ENCODE data around the gene GLCE. TPM values are rescaled to one million over a fixed set of nuclear protein-coding genes. Genes with fewer than 3 reads are reported as not detected.

Gene GLCE
- total and polyA plus RNA-seq, 10 of the 15 experiments (the other 5 are each of a cell fraction or from before 2014, with no cell fraction given) = 2.1 to 11.9 (median 2.9) TPM

DNA sequence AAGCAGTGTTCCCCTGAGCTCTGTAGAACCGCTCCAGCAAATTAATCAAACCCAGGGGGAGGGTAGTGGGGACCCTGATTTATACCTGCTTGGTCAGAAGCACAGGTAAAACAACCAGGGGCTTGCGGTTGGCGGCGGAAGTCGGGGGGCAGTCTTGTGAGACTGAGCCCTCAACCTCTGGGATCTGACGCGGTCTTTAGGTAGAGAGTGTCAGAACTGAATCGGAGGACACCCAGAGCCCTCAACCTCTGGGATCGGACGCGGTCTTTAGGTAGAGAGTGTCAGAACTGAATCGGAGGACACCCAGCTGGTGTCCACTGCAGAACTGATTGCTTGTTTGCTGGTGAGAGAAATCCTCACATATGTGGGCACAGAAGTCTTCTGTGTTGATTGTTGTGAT is 125.4 kb downstream of the GLCE start:
- no peak for FAIRE-seq
- no peak overlapping the region for H3K4me2 ChIP-seq (ENCODE audit: control insufficient read depth, insufficient read depth)
- no peak overlapping the region for H3K9ac ChIP-seq (ENCODE audit: control insufficient read depth, insufficient read depth, low read length)
- no peak for DNase-seq (ENCODE audit: low read depth, low spot score)
- H3K27me3 ChIP-seq (replicated peaks in 1 of 2; ENCODE audit: control insufficient read depth in 2 of 2, insufficient read depth in 2 of 2, low read length in 1 of 2) = peaks cover 0 to 2% of the 10 kb centered on the region in 2 experiments; a peak in 2 of 4 replicates
- POLR2A ChIA-PET = no interaction called here
- CTCF ChIA-PET = no interaction called here
- no peaks in the 10 kb centered on the region for H4K20me1 ChIP-seq (ENCODE audit: control insufficient read depth, insufficient read depth)
- RAD21 ChIA-PET (ENCODE audit: unreplicated experiment) = no interaction called here
- H3K79me2 ChIP-seq (ENCODE audit: control insufficient read depth, insufficient read depth, low read length) = no peaks in the 10 kb centered on the region
- H3K9me3 ChIP-seq (replicated peaks; ENCODE audit: control insufficient read depth, insufficient read depth, low read length) = no peaks in the 10 kb centered on the region
- H2AFZ ChIP-seq (ENCODE audit: control insufficient read depth, low read depth, low read length) = no peak overlapping the region
- no peak overlapping the region for H3K27ac ChIP-seq (ENCODE audit: control insufficient read depth, insufficient read depth)
- SMC1A ChIA-PET (ENCODE audit: uncharacterized antibody, unreplicated experiment) = no interaction called here
- H3K4me1 ChIP-seq (ENCODE audit: control insufficient read depth, insufficient read depth, low read length) = no peaks in the 10 kb centered on the region
- no TSS peak for BruUV-seq (replicated peaks)
- H3K36me3 ChIP-seq (ENCODE audit: control insufficient read depth in 2 of 2, insufficient read depth in 2 of 2, low read length in 1 of 2) = no peaks in the 10 kb centered on the region
- intact Hi-C loops (cut with micrococcal nuclease; ENCODE audit: unreplicated experiment) = no loop called here
- 72% methylated on average over 12 of the region's 12 CpGs for WGBS (ENCODE audit: insufficient coverage, insufficient replicate concordance, low lambda C conversion rate, missing lambda C conversion rate)
- no peak for ATAC-seq
- in situ Hi-C loops (cut with MboI) = no loop called here
- no peak overlapping the region for H3K4me3 ChIP-seq
- TF ChIP-seq POU2F2 (IDR thresholded peaks at IDR 0.05; ENCODE audit: borderline replicate concordance, low read depth, low read length) = no peak
- TF ChIP-seq, protein P1, sequence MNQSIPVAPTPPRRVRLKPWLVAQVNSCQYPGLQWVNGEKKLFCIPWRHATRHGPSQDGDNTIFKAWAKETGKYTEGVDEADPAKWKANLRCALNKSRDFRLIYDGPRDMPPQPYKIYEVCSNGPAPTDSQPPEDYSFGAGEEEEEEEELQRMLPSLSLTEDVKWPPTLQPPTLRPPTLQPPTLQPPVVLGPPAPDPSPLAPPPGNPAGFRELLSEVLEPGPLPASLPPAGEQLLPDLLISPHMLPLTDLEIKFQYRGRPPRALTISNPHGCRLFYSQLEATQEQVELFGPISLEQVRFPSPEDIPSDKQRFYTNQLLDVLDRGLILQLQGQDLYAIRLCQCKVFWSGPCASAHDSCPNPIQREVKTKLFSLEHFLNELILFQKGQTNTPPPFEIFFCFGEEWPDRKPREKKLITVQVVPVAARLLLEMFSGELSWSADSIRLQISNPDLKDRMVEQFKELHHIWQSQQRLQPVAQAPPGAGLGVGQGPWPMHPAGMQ (IDR thresholded peaks at IDR 0.05; ENCODE audit: borderline replicate concordance) = no peak
- TF ChIP-seq CREM (IDR thresholded peaks at IDR 0.05; ENCODE audit: low read depth) = no peak
- TF ChIP-seq, protein P2, sequence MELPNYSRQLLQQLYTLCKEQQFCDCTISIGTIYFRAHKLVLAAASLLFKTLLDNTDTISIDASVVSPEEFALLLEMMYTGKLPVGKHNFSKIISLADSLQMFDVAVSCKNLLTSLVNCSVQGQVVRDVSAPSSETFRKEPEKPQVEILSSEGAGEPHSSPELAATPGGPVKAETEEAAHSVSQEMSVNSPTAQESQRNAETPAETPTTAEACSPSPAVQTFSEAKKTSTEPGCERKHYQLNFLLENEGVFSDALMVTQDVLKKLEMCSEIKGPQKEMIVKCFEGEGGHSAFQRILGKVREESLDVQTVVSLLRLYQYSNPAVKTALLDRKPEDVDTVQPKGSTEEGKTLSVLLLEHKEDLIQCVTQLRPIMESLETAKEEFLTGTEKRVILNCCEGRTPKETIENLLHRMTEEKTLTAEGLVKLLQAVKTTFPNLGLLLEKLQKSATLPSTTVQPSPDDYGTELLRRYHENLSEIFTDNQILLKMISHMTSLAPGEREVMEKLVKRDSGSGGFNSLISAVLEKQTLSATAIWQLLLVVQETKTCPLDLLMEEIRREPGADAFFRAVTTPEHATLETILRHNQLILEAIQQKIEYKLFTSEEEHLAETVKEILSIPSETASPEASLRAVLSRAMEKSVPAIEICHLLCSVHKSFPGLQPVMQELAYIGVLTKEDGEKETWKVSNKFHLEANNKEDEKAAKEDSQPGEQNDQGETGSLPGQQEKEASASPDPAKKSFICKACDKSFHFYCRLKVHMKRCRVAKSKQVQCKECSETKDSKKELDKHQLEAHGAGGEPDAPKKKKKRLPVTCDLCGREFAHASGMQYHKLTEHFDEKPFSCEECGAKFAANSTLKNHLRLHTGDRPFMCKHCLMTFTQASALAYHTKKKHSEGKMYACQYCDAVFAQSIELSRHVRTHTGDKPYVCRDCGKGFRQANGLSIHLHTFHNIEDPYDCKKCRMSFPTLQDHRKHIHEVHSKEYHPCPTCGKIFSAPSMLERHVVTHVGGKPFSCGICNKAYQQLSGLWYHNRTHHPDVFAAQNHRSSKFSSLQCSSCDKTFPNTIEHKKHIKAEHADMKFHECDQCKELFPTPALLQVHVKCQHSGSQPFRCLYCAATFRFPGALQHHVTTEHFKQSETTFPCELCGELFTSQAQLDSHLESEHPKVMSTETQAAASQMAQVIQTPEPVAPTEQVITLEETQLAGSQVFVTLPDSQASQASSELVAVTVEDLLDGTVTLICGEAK (IDR thresholded peaks at IDR 0.05; ENCODE audit: borderline replicate concordance) = no peak
- no peak for TF ChIP-seq YBX1 (IDR thresholded peaks at IDR 0.05)
- no peak for TF ChIP-seq NR2C1 (IDR thresholded peaks at IDR 0.05)
- no peak for TF ChIP-seq ZNF384 (IDR thresholded peaks at IDR 0.05; ENCODE audit: borderline replicate concordance, low read depth, low read length)
- TF ChIP-seq, protein P3, sequence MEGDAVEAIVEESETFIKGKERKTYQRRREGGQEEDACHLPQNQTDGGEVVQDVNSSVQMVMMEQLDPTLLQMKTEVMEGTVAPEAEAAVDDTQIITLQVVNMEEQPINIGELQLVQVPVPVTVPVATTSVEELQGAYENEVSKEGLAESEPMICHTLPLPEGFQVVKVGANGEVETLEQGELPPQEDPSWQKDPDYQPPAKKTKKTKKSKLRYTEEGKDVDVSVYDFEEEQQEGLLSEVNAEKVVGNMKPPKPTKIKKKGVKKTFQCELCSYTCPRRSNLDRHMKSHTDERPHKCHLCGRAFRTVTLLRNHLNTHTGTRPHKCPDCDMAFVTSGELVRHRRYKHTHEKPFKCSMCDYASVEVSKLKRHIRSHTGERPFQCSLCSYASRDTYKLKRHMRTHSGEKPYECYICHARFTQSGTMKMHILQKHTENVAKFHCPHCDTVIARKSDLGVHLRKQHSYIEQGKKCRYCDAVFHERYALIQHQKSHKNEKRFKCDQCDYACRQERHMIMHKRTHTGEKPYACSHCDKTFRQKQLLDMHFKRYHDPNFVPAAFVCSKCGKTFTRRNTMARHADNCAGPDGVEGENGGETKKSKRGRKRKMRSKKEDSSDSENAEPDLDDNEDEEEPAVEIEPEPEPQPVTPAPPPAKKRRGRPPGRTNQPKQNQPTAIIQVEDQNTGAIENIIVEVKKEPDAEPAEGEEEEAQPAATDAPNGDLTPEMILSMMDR (IDR thresholded peaks at IDR 0.05 in 2 of 3, conservative IDR thresholded peaks at IDR 0.05 in 1 of 3; ENCODE audit: control insufficient read depth in 2 of 3, extremely low read depth in 1 of 3, insufficient read depth in 1 of 3, low read depth in 3 of 3, low read length in 3 of 3) = no peak
- TF ChIP-seq RBBP5 (conservative IDR thresholded peaks at IDR 0.05) = no peak
- no peak for TF ChIP-seq PAX8 (IDR thresholded peaks at IDR 0.05)
- TF ChIP-seq YY1 (IDR thresholded peaks at IDR 0.05; ENCODE audit: low read depth, low read length) = no peak
- no peak for TF ChIP-seq TCF7 (IDR thresholded peaks at IDR 0.05; ENCODE audit: borderline replicate concordance)
- TF ChIP-seq RUNX3 (IDR thresholded peaks at IDR 0.05; ENCODE audit: low read length) = no peak
- no peak for TF ChIP-seq TBL1XR1 (IDR thresholded peaks at IDR 0.05; ENCODE audit: low read depth, low read length)
- TF ChIP-seq, protein P4, sequence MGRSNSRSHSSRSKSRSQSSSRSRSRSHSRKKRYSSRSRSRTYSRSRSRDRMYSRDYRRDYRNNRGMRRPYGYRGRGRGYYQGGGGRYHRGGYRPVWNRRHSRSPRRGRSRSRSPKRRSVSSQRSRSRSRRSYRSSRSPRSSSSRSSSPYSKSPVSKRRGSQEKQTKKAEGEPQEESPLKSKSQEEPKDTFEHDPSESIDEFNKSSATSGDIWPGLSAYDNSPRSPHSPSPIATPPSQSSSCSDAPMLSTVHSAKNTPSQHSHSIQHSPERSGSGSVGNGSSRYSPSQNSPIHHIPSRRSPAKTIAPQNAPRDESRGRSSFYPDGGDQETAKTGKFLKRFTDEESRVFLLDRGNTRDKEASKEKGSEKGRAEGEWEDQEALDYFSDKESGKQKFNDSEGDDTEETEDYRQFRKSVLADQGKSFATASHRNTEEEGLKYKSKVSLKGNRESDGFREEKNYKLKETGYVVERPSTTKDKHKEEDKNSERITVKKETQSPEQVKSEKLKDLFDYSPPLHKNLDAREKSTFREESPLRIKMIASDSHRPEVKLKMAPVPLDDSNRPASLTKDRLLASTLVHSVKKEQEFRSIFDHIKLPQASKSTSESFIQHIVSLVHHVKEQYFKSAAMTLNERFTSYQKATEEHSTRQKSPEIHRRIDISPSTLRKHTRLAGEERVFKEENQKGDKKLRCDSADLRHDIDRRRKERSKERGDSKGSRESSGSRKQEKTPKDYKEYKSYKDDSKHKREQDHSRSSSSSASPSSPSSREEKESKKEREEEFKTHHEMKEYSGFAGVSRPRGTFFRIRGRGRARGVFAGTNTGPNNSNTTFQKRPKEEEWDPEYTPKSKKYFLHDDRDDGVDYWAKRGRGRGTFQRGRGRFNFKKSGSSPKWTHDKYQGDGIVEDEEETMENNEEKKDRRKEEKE (IDR thresholded peaks at IDR 0.05) = no peak

All from GM12878 (cell line).